Stomach (tissue), 4 donors: Measurements from ENCODE around the gene HOXB3.

Experiments used
- EP300 ChIP-seq: sonication (generic); formaldehyde crosslinking; IDR thresholded peaks from one replicate; pipeline ENCODE4 v1.6.1; 2017; ENCODE audit warnings: antibody characterized with exemption
- POLR2A ChIP-seq, 4 donors: fragments of 450-650 bp; IDR thresholded peaks; one replicate each; pipeline ENCODE4 v1.6.1; 2016; ENCODE audit warnings: antibody characterized with exemption in 4 of 4, control low read depth in 2 of 4, mild to moderate bottlenecking in 1 of 4, moderate library complexity in 1 of 4

DNA sequence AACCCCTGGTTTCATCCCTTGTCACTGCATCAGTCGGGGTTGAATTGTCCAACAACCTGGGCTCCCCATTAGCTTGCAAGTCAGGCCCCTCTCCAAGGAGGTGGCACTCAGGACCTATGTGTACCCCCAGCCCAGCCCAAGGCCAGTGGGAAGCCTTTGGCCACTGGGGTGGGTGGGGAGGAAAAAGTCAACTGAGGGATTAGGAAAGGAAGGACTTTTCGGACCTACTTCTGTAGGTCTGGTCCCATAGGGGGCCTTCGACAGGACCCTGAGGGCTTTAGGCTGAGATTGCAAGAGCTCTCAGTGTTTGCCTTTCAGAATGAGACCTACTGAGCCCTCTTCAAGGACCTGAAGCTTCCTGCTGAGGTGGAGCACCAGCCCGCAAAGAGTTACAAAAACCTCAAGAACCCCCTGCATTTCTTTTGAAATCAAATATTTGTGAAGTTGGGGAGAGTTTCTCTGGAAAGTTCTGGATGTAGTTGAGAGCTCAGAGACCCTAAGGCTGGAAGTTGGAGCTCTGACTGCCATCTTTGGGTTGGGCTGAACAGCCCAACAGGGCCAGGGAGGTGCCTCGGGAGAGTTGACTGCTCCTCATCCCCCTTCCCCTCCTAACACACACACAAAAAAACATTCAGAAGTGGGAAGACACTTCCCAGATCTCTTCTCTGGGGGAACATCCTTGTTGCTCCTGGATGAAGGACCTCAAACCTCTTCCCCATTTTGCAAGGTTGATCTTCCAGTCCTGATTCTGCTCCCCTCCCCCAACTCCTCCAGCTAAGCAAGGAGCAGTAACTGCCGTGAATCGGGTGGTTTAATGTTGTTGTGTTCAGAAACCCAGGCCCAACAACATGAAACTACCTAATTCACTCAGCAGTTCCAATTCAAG lies 41.9 kb upstream of the HOXB3 start:
- TF ChIP-seq POLR2A (IDR thresholded peaks at IDR 0.05) (no peak), EP300 (no peak)
